ENCODE results near the gene CDK5.
"Not testable (repeated sequence)": the region's sequence is repeated elsewhere in the genome, so short reads cannot be mapped to it uniquely, and the experiment has no call there.

Gene CDK5

GRCh38 chr7:151056283-151056665 is 1.4 kb downstream of the CDK5 start:
- no peak for DNase-seq

GRCh38 chr7:151053751-151054150 is 3.9 kb downstream of the CDK5 start:
- DNase-seq = no peak

- DNase-seq = no peak
Measured at GRCh38 chr7:151053096-151053495, 4.6 kb downstream of the CDK5 start.

GRCh38 chr7:151051108-151051507 is 6.6 kb downstream of the CDK5 start:
- DNase-seq = peak; percentile 21 to 31

GRCh38 chr7:151048911-151049463 is 8.7 kb downstream of the CDK5 start:
- no peak for DNase-seq

- no peak for DNase-seq
Measured at GRCh38 chr7:151047976-151048815, 9.5 kb downstream of the CDK5 start, which contains the start of gene ASIC3. Gene ASIC3, plus strand, starts transcription at chr7:151048531. Its CDS starts 355 bp downstream, at chr7:151048886.

GRCh38 chr7:151046603-151047573 is 10.8 kb downstream of the CDK5 start:
- DNase-seq = no peak

GRCh38 chr7:151045967-151046366 is 11.7 kb downstream of the CDK5 start:
- no peak for DNase-seq

GRCh38 chr7:151045262-151045661 is 12.4 kb downstream of the CDK5 start:
- no peak for DNase-seq

- DNase-seq = no peak
Measured at GRCh38 chr7:151043959-151044358, 13.7 kb downstream of the CDK5 start.

GRCh38 chr7:151043449-151043848 is 14.2 kb downstream of the CDK5 start:
- DNase-seq = not testable (repeated sequence)

GRCh38 chr7:151040616-151041375 is 16.9 kb downstream of the CDK5 start:
- no peak for DNase-seq

- DNase-seq = no peak
Measured at GRCh38 chr7:151039850-151040548, 17.7 kb downstream of the CDK5 start.

GRCh38 chr7:151038951-151039849 is 18.5 kb downstream of the CDK5 start:
- peak; percentile 67 to 78 for DNase-seq

- DNase-seq = no peak
Measured at GRCh38 chr7:151035902-151036301, 21.8 kb downstream of the CDK5 start.

GRCh38 chr7:151035026-151035717 is 22.5 kb downstream of the CDK5 start:
- DNase-seq = no peak

- DNase-seq = no peak
Measured at GRCh38 chr7:151034312-151035025, 23.2 kb downstream of the CDK5 start.

GRCh38 chr7:151033864-151034249 is 23.8 kb downstream of the CDK5 start:
- DNase-seq = no peak
